ENCODE measurements around the gene ZNF787.

DNA sequence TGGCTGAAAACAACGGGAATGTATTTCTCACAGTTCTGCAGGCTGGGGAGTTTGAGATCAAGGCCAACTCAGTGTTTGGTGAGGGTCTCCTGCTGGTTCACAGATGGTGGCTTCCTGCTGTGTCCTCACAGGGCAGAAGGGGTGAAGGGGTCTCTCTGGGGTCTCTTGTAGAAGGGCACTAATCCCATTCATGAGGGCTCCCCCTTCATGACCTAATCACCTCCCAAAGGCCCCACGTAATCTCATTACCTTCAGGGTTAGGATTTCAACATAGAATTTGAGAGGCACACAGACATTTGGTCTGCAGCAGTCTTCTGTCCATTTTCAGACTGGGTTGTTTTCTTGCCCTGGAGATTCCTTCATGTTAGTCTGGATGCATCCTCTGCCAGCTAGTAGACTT is 31.5 kb upstream of the ZNF787 start:
- TF ChIP-seq POLR2AphosphoS5 (IDR thresholded peaks at IDR 0.05; ENCODE audit: low read depth, low read length) (no peak), RAD21 (IDR thresholded peaks at IDR 0.05; ENCODE audit: low read length) (no peak), REST (IDR thresholded peaks at IDR 0.05; ENCODE audit: low read depth, low read length) (no peak), RXRA (IDR thresholded peaks at IDR 0.05; ENCODE audit: borderline replicate concordance, low read depth) (no peak), SMC3 (IDR thresholded peaks at IDR 0.05; ENCODE audit: low read depth, low read length) (no peak), SIN3A (IDR thresholded peaks at IDR 0.05; ENCODE audit: borderline replicate concordance, low read depth, low read length) (no peak), NFIC (IDR thresholded peaks at IDR 0.05; ENCODE audit: borderline replicate concordance) (no peak), RCOR1 (IDR thresholded peaks at IDR 0.05; ENCODE audit: low read length) (no peak), EP300 (IDR thresholded peaks at IDR 0.05; ENCODE audit: borderline replicate concordance in 1 of 2, low read depth in 1 of 2, low read length in 1 of 2) (no peak)
- TF ChIP-seq, protein P1, sequence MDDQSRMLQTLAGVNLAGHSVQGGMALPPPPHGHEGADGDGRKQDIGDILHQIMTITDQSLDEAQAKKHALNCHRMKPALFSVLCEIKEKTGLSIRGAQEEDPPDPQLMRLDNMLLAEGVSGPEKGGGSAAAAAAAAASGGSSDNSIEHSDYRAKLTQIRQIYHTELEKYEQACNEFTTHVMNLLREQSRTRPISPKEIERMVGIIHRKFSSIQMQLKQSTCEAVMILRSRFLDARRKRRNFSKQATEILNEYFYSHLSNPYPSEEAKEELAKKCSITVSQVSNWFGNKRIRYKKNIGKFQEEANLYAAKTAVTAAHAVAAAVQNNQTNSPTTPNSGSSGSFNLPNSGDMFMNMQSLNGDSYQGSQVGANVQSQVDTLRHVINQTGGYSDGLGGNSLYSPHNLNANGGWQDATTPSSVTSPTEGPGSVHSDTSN (IDR thresholded peaks at IDR 0.05) = no peak
- TF ChIP-seq, protein P2, sequence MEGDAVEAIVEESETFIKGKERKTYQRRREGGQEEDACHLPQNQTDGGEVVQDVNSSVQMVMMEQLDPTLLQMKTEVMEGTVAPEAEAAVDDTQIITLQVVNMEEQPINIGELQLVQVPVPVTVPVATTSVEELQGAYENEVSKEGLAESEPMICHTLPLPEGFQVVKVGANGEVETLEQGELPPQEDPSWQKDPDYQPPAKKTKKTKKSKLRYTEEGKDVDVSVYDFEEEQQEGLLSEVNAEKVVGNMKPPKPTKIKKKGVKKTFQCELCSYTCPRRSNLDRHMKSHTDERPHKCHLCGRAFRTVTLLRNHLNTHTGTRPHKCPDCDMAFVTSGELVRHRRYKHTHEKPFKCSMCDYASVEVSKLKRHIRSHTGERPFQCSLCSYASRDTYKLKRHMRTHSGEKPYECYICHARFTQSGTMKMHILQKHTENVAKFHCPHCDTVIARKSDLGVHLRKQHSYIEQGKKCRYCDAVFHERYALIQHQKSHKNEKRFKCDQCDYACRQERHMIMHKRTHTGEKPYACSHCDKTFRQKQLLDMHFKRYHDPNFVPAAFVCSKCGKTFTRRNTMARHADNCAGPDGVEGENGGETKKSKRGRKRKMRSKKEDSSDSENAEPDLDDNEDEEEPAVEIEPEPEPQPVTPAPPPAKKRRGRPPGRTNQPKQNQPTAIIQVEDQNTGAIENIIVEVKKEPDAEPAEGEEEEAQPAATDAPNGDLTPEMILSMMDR (IDR thresholded peaks at IDR 0.05) = no peak
- TF ChIP-seq, protein P3, sequence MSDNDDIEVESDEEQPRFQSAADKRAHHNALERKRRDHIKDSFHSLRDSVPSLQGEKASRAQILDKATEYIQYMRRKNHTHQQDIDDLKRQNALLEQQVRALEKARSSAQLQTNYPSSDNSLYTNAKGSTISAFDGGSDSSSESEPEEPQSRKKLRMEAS (IDR thresholded peaks at IDR 0.05; ENCODE audit: low read depth) = no peak

Data from SK-N-SH (cell line).